IPS DF 6.9 (cell line): ENCODE measurements around the gene TAAR1.
"Not testable (repeated sequence)": the region's sequence is repeated elsewhere in the genome, so short reads cannot be mapped to it uniquely, and the experiment has no call there.

Source experiments
- DNase-seq: peaks from one replicate; pipeline ENCODE4 v3.0.0-alpha.2; 2013; ENCODE audit warnings: low read depth, low spot score
- H3K27ac ChIP-seq: one replicate; pipeline ENCODE4 v1.5.1; 2013; ENCODE audit warnings: low read length, control low read depth
- H3K27me3 ChIP-seq: 2 replicates; pipeline ENCODE4 v1.6.1; 2013; ENCODE audit warnings: mild to moderate bottlenecking, low read length; ENCODE audit not compliant: control insufficient read depth, insufficient read depth
- H3K36me3 ChIP-seq: 2 replicates; pipeline ENCODE4 v1.6.1; 2013; ENCODE audit warnings: low read length; ENCODE audit not compliant: control insufficient read depth, insufficient read depth
- H3K4me1 ChIP-seq: 2 replicates; pipeline ENCODE4 v1.6.1; 2013; ENCODE audit warnings: low read length; ENCODE audit not compliant: control insufficient read depth, insufficient read depth
- H3K4me3 ChIP-seq: 2 replicates; pipeline ENCODE4 v1.5.1; 2013; ENCODE audit warnings: mild to moderate bottlenecking, low read length
- H3K9me3 ChIP-seq: 2 replicates; pipeline ENCODE4 v1.6.1; 2013; ENCODE audit warnings: low read length, inconsistent platforms; ENCODE audit not compliant: control insufficient read depth, insufficient read depth
- WGBS: extraction: QIAGEN DNeasy Blood & Tissue Kit; methylation state at CpG from one replicate; pipeline ENCODE4 v1.1.7; 2013; ENCODE audit warnings: mixed read lengths, missing lambda C conversion rate; ENCODE audit not compliant: insufficient read length, insufficient coverage; 5-methylcytosine and 5-hydroxymethylcytosine counted together

TAAR1 gene

DNA sequence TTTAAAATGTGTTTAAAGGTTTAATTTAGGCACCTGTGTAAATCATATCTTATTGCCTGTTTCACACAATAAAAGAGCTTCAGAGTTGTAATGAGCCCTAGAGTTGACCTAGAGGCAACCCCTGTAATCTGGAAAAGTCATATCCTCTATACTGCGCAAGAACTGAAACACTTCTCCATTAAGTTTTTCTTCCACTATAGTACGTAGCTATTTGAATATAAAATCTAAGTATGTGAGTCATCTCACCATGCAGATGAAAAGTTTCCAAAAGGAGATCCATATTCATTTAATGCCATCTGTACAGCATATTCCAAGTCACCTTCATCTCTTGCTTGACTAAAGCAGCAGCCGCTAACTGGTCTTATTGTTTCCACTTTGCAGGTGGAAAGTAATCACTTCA lies 26.0 kb upstream of the TAAR1 start:
- Histone ChIP-seq H3K27ac (no peak overlapping the region), H3K4me1 (peaks cover 1% of the 10 kb centered on the region; the same call in 1 of the 2 replicates), H3K36me3 (no peaks in the 10 kb centered on the region), H3K9me3 (no peaks in the 10 kb centered on the region), H3K27me3 (no peaks in the 10 kb centered on the region), H3K4me3 (no peak overlapping the region)
- no CpG with 5 or more reads among the region's 3 CpGs for WGBS
- DNase-seq, result no peak

DNA sequence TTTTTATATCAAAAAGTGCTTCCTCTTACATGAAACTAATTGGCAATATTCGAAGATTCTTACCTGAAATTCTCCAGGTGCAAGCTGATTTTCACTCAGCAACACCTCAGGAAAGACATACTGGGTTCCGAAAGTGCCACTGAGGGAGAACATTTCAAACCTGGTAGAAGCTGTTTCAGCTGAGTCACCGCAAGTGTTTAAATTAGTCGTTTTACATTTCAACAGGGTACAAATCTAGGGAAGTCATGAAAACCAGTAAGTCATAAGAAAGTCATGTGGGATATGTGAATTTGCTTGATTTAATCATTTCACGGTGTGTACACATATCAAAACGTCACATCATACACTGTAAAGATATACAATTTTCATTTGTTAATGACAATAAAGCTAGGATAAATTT lies 25.3 kb upstream of the TAAR1 start:
- DNase-seq, result no peak
- H3K27ac ChIP-seq, result no peak overlapping the region

DNA sequence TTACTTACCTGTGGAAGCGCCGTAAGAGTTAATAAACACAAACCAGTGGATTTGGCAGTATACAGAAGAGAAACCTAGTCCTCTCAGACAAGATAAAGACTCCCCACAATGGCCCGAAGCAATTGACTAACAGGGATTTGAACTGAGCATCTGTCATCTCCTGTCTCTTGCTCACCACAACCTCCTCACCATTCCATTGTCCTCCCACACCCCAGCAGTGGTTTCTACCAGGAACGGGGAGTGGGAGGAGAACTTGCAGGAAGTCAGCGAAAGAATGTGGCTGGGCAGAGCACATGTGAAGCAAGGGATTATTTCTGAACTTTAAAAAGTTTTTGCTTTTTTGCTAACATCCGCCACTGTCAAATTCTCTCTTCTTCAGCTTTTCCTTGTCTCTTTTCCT lies 24.6 kb upstream of the TAAR1 start:
- Histone ChIP-seq H3K9me3 (no peaks in the 10 kb centered on the region), H3K4me1 (peaks cover 1% of the 10 kb centered on the region; the same call in 1 of the 2 replicates), H3K27ac (no peak overlapping the region), H3K36me3 (no peaks in the 10 kb centered on the region), H3K27me3 (no peaks in the 10 kb centered on the region), H3K4me3 (no peak overlapping the region)
- DNase-seq, result no peak
- no CpG with 5 or more reads among the region's 6 CpGs for WGBS

More for the DNA sequence above, 25.3 kb upstream of the TAAR1 start:
- WGBS, result no CpG with 5 or more reads among the region's 6 CpGs
- no peaks in the 10 kb centered on the region for H3K9me3 ChIP-seq
- H3K4me1 ChIP-seq, result peaks cover 1% of the 10 kb centered on the region; the same call in 1 of the 2 replicates
- no peak overlapping the region for H3K4me3 ChIP-seq
- H3K36me3 ChIP-seq, result no peaks in the 10 kb centered on the region
- no peaks in the 10 kb centered on the region for H3K27me3 ChIP-seq

DNA sequence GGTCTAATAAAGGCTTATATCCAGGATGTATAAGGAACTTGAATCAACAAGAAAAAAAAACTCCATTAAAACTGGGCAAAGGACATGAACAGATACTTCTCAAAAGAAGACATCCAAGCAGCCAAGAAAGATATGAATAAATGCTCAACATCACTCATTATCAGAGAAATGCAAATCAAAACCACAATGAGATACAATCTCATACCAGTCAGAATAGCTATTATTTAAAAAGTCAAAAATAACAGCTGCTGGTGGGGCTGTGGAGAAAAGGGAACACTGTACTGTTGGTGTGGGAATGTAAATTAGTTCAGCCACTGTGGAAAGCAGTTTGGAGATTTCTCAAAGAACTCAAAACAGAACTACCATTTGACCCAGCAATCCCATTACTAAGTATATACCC lies 20.1 kb upstream of the TAAR1 start:
- H3K4me3 ChIP-seq, H3K27me3 ChIP-seq, H3K4me1 ChIP-seq, DNase-seq, H3K9me3 ChIP-seq, H3K36me3 ChIP-seq, H3K27ac ChIP-seq: not testable (repeated sequence)

DNA sequence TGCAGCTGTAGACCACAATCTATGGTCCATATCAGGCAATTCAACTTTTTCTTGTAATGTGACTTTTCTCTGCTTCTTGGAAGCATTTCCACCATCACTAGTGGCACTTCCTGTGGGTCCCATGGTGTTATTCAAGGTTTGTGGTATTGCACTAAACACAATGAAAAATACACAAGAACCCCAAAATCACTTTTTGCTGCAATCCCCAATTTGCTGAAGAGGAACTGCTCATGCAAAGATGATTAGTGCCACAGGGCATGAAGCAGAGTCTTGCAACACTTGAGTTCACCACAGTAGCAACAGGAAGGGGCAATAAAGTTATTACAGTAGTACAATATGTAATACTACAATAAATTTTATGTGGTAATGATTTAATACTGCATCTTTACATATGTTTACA lies 16.8 kb upstream of the TAAR1 start:
- DNase-seq, result no peak
- no peak overlapping the region for H3K4me3 ChIP-seq
- no peak overlapping the region for H3K27ac ChIP-seq
- no peaks in the 10 kb centered on the region for H3K27me3 ChIP-seq
- H3K4me1 ChIP-seq, result no peaks in the 10 kb centered on the region
- H3K36me3 ChIP-seq, result no peaks in the 10 kb centered on the region
- no peaks in the 10 kb centered on the region for H3K9me3 ChIP-seq

DNA sequence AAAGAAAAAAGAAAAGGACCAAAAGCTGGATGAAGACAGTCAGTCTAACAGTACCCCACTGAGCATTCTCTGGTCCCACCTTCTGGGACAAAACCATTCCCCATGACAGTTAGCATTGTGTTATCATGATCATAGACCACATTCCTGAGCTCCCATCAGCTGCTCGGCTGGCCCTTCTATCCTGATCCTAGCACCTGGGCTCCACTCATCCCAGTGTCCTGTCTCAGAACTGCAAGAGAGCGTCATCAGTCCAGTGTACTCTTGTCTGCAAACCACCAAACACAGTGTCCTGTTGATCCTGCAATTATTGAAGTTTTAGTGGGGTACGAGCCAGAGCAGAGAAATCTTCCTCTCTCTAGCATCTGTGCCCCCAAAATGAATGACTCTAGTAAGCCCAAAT lies 16.0 kb upstream of the TAAR1 start:
- no CpG with 5 or more reads among the region's 3 CpGs for WGBS
- H3K36me3 ChIP-seq, result no peaks in the 10 kb centered on the region
- no peaks in the 10 kb centered on the region for H3K9me3 ChIP-seq
- H3K27me3 ChIP-seq, result no peaks in the 10 kb centered on the region
- no peak for DNase-seq
- no peak overlapping the region for H3K27ac ChIP-seq
- H3K4me1 ChIP-seq, result no peaks in the 10 kb centered on the region
- H3K4me3 ChIP-seq, result no peak overlapping the region

DNA sequence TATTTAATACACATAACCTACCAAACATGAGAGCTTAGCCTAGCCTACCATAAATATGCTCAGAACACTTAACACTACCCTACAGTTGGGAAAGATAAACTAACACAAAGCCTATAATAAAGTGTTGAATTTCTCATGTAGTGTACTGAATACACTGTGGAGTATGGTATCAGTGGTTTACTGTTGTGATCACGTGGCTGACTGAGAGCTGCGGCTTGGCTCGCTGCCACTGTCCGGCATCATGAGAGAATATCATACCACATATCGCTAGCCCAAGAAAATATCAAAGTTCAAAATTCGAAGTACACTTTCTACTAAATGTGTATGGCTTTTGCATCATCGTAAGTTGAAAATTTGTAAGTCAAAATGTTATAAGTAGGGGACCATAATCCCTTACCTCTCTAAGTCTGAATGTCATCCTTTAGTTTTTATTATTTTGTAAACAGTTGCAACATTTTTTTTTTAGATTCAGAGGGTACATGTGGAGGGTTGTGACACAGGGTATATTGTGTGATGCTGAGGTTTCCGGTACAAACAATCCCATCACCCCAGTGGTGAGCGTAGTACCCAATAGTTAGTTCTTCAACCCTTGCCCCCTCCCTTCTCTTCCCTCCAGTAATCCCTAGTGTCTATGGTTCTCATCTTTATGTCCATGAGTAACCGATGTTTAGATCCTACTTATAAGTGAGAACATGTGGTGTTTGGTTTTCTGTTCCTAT lies 14.6 kb upstream of the TAAR1 start:
- no CpG with 5 or more reads among the region's 10 CpGs for WGBS
- DNase-seq, result no peak

DNA sequence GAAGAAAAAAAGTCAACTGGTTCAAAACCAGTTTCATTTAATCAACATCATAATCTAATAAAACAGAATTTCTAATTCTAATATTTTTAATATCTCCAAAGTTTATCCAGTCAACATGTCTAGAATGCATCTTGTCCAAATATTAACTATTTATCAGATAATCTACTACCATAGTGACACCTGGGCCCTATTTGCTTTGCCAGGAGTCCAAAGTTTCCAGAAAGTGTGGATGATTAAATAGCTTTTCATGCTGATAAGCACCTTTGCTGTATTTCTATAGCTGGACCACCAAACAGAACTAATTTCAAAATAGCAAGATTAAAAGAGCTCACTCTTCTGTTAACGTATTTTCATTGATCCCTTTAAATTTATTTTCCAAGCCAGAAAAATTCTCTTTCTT lies 12.3 kb upstream of the TAAR1 start:
- no peak overlapping the region for H3K27ac ChIP-seq
- no peaks in the 10 kb centered on the region for H3K9me3 ChIP-seq
- no peaks in the 10 kb centered on the region; the same call in 1 of the 2 replicates for H3K4me1 ChIP-seq
- H3K27me3 ChIP-seq, result no peaks in the 10 kb centered on the region
- DNase-seq, result no peak
- H3K36me3 ChIP-seq, result no peaks in the 10 kb centered on the region
- no peak overlapping the region for H3K4me3 ChIP-seq
- WGBS, result no CpG with 5 or more reads among the region's 1 CpG

More for the DNA sequence above, 14.6 kb upstream of the TAAR1 start:
- Histone ChIP-seq H3K27me3 (no peaks in the 10 kb centered on the region), H3K36me3 (no peaks in the 10 kb centered on the region), H3K9me3 (no peaks in the 10 kb centered on the region), H3K27ac (no peak overlapping the region), H3K4me1 (no peaks in the 10 kb centered on the region), H3K4me3 (no peak overlapping the region)

DNA sequence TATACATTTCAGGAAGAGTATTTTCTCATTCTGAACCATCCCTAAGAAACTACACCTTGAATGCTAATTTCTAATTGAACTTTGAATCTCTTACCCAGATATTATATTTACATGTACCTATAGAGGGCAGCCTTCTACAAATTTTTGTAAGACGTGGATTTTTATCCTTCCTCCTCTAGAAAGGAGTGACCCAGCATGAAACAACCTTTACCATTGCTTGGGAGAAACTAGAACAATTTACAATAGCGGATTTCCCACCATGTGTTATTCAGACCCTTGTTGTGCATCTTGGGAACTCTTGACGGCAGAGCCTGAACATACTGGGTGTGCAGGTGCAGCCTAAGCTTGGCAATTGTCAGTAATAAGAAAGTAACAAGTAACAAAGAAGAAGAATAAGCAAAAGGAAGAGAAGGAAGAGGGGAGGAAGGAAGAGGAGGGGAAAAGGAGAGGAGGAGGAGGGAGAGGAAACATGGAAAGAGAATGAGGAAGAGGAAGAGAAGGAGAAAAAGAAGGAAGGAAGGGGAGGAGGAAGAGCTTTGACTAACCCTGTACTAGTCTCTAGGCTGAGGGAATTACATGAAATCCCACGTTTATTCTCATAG lies 10.8 kb upstream of the TAAR1 start:
- no peaks in the 10 kb centered on the region; the same call in 1 of the 2 replicates for H3K4me1 ChIP-seq
- no peak for DNase-seq
- H3K27ac ChIP-seq, result no peak overlapping the region
- H3K4me3 ChIP-seq, result no peak overlapping the region
- no peaks in the 10 kb centered on the region for H3K9me3 ChIP-seq
- no peaks in the 10 kb centered on the region for H3K36me3 ChIP-seq
- H3K27me3 ChIP-seq, result no peaks in the 10 kb centered on the region
- no CpG with 5 or more reads among the region's 4 CpGs for WGBS

DNA sequence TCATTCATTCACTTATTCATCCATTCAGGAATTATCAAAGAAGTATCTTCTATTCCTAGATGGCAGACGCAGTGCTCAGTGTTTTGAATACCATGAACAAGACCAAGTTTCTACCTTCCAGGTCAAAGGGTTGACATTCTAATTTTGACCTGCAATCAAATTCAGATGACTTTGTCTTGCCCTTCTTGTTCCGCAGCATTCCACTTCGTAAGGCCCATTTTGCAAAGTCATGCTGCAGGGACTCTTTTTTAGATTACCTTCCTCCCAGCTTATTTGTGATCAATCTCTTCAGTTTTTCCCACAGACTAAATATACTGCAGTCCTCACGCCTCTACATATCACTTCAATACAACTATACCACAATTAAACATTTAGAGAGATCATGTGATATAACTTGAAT lies 7.1 kb upstream of the TAAR1 start:
- no peaks in the 10 kb centered on the region for H3K36me3 ChIP-seq
- H3K4me1 ChIP-seq, result no peaks in the 10 kb centered on the region; the same call in 1 of the 2 replicates
- DNase-seq, result peak; percentile 20
- no peak overlapping the region for H3K27ac ChIP-seq
- H3K9me3 ChIP-seq, result no peaks in the 10 kb centered on the region
- H3K27me3 ChIP-seq, result no peaks in the 10 kb centered on the region
- no peak overlapping the region for H3K4me3 ChIP-seq
- 100% methylated on average over 1 of the region's 4 CpGs for WGBS
